Ovary (tissue), 3 donors: ENCODE measurements around the gene ADGRA1.

Experiments used
- EP300 ChIP-seq: sonication (generic); formaldehyde crosslinking; IDR thresholded peaks from one replicate; pipeline ENCODE4 v1.6.1; 2017; ENCODE audit warnings: antibody characterized with exemption
- POLR2A ChIP-seq: fragments of 450-650 bp; IDR thresholded peaks from one replicate; pipeline ENCODE4 v1.6.1; 2017; ENCODE audit warnings: antibody characterized with exemption, mild to moderate bottlenecking, moderate library complexity
- TF ChIP-seq, protein P1 (sequence below), 3 donors: fragments of 450-650 bp in 2 of 3; fragments of 200-600 bp in 1 of 3; IDR thresholded peaks; one replicate each; pipeline versions ENCODE4 v1.5.1 to v1.8.0; 2016 to 2022; ENCODE audit warnings: antibody characterized with exemption in 3 of 3, mild to moderate bottlenecking in 1 of 3
- donor health status: DM: no; HTN: no; CAD: no.

- TF ChIP-seq EP300 (no peak), POLR2A (no peak)
- TF ChIP-seq, protein P1, sequence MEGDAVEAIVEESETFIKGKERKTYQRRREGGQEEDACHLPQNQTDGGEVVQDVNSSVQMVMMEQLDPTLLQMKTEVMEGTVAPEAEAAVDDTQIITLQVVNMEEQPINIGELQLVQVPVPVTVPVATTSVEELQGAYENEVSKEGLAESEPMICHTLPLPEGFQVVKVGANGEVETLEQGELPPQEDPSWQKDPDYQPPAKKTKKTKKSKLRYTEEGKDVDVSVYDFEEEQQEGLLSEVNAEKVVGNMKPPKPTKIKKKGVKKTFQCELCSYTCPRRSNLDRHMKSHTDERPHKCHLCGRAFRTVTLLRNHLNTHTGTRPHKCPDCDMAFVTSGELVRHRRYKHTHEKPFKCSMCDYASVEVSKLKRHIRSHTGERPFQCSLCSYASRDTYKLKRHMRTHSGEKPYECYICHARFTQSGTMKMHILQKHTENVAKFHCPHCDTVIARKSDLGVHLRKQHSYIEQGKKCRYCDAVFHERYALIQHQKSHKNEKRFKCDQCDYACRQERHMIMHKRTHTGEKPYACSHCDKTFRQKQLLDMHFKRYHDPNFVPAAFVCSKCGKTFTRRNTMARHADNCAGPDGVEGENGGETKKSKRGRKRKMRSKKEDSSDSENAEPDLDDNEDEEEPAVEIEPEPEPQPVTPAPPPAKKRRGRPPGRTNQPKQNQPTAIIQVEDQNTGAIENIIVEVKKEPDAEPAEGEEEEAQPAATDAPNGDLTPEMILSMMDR (IDR thresholded peaks at IDR 0.05) = no peak
These were observed 92.7 kb downstream of the ADGRA1 start for GRCh38 chr10:133180192-133180964.
